IPS-18c (cell line): Measurements from ENCODE around the gene PTPN20.

Experiments used
- H3K4me3 ChIP-seq: 2 replicates; pipeline ENCODE4 v1.7.0; 2013; ENCODE audit warnings: low read depth, mild to moderate bottlenecking, low read length, moderate library complexity; ENCODE audit not compliant: insufficient read depth
- H3K9me3 ChIP-seq: one replicate; pipeline ENCODE4 v1.6.1; 2013; ENCODE audit warnings: mild to moderate bottlenecking, low read length, moderate library complexity; ENCODE audit not compliant: control insufficient read depth, insufficient read depth

PTPN20 gene

DNA sequence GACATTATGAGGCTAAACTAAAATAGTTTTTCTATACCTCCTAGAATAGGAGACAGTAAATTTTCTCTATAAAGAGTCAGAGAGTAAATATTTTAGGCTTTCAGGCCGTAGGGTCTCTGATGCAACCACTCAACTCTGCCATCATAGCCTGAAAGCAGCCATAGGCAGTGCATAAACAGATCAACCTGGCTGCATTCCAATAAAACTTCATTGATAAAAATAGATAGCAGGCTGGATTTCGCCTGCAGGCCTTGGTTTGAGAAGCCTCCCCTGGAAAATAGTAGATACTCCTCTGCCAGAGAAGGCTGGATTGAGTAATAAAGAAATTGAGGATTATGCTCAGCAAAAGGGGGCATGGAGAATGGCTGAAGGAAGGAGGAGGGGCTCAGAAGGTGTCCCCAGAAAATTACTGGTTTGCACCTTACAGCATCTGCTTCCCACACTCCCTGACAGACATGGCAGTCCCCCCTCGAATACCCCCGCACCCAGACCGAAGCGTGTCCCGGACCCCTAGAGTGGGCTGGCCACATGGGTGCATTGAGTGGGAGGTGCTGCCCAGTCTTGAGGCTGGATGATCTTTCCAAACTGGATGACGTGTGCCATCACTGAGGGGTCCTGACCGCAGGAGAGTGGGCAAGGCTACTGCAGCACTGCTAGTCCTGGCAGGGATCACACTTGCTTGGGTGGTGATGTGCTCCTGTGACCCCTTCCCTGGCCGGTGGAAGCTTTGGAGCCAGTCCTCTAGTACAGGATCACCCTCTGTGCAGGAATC lies 126.6 kb downstream of the PTPN20 start:
- Histone ChIP-seq H3K4me3 (no peak overlapping the region), H3K9me3 (no peaks in the 10 kb centered on the region)

DNA sequence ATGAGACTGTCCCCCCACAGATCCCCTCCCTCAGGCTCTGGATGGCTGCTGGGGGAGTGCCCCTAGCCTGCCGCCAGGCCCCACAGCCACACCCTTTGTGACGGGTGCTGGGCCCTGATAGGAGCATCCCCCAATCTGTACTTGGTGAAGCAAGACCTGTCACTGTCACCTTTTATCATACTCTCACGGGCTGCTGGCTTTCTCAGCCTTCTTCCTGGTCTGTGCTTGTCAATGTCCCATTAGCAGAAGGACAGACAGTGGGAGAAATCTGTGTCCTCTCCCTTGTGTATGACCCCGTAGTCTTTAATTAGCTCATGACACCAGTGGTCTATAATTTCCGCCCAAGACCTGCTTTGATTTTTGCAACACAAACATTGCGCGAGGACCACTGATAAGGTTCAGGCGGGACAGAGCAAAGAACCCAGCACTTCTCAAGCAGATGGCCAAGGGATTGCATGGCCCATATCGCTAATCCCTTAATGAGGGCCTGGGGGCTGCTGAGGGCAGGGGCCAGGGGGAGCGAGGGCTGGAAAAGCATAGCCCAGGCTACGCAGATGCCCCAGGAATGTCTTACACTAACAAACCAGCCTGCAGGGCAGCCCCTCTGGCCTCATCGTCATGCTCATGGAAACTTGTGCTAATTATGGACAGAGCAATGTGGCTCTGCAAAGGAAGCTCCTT lies 127.8 kb downstream of the PTPN20 start:
- no peak overlapping the region for H3K4me3 ChIP-seq
- H3K9me3 ChIP-seq = no peaks in the 10 kb centered on the region

DNA sequence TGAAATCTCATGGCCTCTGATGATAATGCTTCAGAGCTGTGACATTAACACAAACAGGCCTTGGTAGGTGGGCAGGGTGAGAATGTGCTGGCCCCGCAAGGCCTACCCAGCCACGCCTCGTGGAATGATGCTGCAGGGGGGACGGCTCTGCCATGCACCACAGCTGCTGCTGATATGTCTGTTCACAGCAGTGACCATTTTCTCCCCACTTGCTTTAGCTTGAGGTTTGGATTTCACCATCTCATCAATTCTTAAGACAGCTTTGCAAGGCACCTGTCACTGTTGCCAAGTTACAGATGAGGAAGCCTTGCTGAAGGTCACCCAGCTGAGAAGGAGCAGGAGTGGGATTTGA lies 128.3 kb downstream of the PTPN20 start:
- H3K9me3 ChIP-seq = no peaks in the 10 kb centered on the region
- no peak overlapping the region for H3K4me3 ChIP-seq

DNA sequence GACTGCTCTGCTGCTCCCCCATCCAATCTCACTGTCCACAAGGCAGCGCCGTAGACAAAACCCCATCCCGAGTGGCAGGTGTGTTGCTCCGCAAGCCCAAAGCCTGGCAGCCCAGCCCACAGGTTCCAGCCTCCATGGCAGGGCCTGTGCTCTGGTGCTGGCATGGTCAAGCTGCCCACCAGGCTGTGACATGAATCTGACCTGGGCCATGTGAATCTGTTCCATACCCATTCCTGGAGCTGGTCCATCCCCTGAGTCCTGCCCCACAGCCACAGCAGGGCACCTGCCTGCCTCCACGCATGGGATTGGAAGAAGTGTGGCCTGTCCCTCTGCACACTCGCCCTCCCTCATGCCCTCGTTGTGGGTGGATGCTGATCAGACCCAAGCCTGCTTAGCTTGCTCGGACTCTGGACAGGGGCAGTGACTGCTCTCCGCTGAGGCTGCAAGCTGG lies 128.8 kb downstream of the PTPN20 start:
- no peaks in the 10 kb centered on the region for H3K9me3 ChIP-seq
- H3K4me3 ChIP-seq = no peak overlapping the region

DNA sequence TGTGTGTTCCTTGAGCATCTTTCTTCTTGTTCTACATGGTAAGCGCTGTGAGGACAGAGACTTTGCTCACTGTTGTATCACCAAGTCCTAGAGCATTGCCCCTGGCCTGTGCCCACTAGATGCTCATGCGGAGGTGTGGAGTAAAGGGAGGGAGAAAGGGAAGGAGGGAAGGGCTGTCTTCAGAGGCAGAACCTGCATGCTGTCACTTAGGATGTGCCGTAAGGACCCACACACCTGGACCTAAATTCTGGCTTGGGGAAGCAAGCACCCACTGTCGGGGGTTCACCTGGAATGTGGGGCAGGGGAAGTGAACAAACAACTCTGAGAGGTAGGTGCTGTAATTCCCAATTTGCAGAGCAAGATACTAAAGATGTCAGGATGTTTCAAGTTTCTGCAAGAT lies 129.5 kb downstream of the PTPN20 start:
- H3K4me3 ChIP-seq = no peak overlapping the region
- H3K9me3 ChIP-seq = no peaks in the 10 kb centered on the region

DNA sequence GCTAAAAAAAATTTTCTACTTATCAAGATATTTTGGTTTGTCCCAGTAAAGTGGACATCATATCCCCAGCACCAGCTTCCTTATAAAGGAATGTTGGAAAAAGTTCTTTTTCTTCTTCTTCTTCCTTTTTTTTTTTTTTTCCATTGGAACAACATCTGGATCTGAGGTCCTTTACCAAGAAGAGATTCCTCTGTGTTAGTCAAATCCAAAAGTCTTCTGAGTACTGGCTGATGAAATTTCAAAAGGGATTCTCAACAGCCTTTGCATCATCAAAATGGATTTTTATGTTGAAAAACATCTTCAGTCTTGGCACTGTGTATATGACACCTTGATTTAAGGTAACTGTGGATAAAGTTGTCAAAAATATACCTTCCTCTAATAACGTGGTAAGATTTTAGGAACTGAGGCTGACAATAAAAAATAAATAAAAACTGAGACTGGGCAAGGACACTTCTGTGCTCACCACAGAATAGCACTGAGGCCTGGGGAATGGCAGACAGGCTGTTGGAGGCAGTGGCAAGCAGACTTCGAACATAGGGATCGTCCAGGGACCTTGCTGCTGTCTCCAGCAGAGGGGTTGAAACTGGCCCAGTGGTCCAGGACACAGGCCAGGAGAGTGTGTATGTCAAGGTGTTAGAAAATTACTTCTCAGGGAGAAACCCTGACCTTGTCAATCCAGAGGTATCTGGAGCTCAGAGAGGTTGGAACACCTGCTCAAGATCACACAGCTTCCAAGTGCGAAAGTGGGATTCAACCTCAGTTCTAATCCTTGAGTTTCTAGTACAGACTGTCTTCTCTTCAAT lies 130.4 kb downstream of the PTPN20 start:
- Histone ChIP-seq H3K9me3 (no peaks in the 10 kb centered on the region), H3K4me3 (no peak overlapping the region)

DNA sequence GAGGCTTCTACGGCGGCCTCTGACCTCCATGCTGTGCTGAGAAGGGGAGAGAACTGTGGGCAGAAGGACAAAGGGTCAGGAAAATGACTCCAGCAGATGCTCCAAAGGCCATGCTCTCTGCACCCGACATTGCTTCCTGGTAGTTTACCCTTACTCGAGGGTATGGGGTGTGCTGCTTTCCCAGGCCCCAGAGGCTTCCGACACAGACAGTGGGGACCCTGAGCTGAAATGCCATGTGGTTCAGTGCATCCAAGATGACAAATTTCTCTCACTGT lies 130.9 kb downstream of the PTPN20 start:
- no peaks in the 10 kb centered on the region for H3K9me3 ChIP-seq
- no peak overlapping the region for H3K4me3 ChIP-seq

DNA sequence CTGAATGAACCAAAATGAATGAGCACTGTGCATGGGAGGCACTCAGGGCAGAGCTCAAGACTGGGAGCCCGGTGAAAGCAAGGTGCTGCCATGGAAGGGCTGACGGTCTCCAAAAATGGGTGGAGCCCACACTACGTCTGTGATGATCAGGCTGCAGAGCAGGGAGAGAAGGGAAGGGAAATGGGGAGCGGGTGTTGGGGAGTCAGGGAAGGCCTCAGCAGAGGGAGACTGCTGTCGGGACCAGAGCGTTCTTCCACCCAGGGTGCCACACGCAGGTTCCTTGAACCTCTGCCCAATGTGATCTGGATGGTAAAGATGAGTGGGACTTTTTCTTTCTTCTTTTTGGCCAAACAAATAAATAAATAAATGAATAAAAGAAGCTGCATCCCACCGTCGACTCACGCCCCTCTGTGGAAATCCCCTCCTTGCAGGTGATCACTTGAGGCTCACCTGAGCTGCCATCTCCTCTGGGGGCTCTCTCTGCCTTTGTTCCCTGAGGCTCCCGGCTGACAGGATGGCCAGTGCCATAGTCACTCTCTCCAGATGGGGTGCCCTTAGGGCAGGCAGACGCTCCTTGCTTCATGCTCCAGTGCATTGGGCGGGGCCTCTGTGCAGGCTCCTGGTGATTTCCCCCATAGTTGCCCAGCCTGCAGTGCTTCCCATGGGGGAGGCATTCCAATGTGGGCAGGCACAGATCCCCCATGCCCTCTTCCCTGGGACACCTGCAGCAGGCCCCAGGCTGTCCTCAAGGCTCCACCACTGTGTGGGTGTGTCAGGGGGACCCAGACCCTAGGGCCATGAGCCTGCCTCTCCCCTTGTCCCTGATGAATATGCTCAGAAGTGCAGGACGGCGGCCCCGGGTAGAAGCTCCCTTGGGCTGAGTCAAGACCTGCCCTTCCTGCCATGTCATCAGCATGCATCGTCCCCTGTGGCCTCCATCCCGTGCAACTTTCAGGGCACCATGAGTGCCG lies 131.8 kb downstream of the PTPN20 start:
- Histone ChIP-seq H3K4me3 (no peak overlapping the region), H3K9me3 (no peaks in the 10 kb centered on the region)

DNA sequence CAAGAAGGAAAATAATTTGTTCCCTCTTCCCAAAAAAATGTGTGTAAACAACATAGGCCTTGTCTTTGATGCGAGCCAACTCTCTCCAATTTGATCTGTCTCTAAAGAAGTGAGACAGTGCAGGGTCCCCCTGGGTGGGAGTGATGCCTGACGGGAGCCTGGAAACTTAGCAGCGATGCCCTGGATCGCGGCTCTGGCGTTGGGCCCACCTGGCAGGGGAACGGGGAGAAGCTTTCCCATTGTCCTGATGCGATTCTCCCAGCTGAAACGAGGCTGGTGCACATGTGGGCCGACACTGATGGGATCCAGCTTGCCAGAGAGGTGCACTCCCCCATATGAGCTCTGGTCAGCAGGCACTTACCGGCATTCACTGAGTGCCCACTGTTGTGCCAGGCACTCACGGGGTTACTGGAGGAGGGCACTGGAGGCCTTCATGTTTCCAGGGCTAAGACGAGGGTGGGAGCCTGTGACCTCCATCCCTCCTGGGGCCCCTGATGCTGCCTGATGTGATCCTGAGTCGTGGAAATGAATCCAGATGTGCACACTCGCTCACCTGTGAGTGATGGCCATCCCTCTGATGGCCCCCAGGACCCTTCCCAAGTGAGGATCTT lies 132.8 kb downstream of the PTPN20 start:
- H3K4me3 ChIP-seq = no peak overlapping the region
- no peaks in the 10 kb centered on the region for H3K9me3 ChIP-seq

DNA sequence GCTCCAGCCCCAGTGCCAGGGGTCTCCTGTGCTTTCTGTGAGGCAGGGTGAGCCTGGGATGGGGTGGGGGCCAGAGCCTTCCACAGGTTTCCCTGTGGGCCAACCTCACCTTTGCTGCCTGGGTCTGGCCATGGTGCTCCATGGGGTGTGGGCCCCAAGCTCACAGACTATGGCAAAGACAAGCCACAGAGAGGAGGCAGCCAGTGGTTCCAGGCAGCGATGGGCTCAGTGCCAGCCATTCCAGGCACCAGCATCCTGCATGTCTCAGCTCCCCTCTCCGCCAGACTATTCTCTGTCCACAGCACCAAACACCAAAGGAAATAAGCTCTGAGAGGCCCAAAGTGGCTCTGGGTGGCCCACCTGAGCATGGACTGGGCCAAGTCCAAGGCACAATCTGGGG lies 133.5 kb downstream of the PTPN20 start:
- Histone ChIP-seq H3K9me3 (no peaks in the 10 kb centered on the region), H3K4me3 (no peak overlapping the region)

DNA sequence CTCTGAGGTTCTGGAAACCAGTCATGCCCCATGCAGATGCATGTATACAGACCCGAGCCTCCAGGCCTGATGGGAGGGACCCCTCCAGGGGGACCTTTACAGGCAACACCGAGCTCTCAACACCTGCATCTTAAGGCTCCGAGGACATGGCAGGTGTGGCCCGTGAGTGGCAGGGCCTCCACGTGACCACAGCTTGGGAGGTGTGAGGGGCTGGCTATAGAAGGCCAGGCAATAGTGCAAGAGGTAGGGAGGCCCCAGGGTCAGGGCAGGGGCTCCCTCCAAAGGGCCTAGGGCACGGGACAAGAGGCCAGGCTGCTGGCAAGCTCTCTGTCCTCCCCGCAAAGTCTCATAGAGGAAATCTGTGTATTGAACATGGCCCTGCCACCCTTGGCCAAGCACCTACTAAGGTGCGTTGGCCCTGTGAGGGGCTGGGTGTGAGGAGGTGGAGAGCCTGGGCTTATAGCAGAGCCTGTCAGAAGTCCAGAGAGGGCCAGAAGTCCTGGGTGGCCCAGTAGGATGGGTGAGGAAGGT lies 134.2 kb downstream of the PTPN20 start:
- H3K9me3 ChIP-seq = no peaks in the 10 kb centered on the region
- H3K4me3 ChIP-seq = no peak overlapping the region

DNA sequence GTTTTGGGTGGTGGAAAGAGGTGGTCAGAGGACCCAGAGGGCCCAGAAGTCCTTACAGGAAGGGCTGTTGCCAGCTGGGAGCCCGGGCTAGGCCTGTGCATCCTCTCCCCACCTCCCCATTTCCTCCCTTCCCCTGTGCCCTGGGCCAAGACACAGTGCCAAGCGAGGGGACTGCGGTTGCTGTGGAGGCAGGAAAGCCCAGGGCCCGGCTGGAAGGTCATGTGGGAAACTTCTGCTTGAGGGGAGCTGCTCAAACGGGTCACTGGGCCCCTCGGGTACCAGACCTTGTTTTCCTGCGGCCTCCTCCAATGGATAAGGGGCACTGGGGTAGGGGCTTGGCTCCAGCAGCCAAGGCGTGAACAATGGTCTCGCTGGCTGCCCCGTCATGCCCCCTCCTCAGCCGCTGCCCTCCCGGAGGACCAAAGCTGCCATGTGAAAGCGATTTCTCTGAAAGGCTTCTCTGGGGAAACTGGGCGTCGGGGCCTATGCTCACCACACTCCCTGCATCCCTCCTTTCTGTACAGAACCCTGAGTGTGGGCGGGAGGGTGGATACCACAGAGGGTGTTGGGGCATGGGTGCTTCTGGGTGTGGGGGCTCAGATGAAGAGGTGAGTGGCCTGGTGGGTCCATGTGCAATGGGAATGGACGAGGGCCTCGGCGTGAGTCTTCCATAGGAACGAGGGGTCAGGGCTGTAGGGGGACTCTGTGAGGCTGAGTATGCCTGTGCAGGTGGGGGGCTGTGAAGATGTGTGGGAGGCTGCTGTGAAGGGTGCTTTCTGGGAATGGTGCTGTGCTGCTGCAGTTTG lies 135.3 kb downstream of the PTPN20 start:
- H3K9me3 ChIP-seq = no peaks in the 10 kb centered on the region

DNA sequence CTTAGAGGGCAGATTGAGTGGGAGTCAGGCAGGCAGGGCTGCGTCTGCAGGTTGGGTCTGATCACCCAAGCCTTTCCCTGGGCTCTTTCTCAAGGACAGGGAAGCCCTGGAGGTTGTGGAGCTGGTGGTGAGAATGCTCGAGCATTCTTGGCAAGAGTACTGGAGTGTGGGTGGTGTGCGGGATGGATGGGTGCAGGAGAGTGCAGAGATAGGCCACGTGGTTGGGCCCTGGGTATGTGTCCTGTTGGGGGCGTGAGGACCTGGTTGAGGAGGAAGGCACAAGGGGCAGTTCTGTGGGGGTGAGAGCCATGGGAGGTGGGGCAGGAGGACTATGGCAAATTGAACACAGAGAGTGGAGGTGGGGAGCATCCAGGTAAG lies 135.9 kb downstream of the PTPN20 start:
- Histone ChIP-seq H3K9me3 (no peaks in the 10 kb centered on the region), H3K4me3 (no peak overlapping the region)

More for the DNA sequence above, 135.3 kb downstream of the PTPN20 start:
- H3K4me3 ChIP-seq = no peak overlapping the region

DNA sequence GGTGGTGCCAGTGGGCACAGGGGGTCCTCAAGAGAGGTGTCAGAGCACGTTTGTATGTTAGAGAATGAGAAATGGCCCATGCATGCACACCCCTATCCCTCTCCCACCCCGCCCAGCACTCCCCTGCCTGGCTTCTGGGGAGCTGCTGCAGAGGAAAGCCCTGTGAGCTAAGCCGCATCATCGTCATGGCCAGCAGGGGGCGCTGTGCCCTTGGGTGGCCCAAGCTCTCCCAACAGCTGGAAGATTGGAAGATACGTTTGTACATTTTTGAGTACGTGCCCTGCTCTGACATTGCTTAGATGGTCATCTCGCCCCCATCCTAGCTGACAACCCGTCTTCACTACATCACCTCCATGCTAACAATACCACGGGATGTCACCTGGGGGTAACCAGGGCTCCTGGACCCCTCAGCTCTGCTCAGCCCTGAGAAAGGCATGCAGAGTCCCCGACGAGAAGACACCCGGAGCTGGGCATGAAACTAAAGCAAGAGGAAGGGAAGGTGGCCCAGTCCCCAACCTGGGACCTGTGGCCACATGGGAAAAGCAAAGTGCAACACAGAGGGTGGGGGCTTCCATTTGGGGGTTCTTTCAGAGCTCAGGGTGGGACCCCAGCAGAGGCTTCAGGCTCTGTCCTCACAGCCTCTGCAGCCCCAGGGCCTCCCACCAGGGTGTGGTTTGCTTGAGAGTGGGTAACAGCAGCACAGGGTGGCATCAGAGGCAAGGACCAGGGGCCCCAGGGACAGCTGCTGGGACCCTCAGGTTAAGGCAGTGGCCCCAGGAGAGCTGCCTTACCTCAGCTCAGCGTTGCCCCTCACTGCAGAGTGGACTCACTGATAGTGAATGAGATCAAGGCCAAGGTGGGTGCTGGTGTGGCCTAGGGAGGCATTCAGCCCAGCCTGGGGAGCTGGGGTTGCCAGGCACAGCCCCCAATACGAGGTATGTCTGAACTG lies 136.6 kb downstream of the PTPN20 start:
- H3K4me3 ChIP-seq = no peak overlapping the region
- H3K9me3 ChIP-seq = no peaks in the 10 kb centered on the region

DNA sequence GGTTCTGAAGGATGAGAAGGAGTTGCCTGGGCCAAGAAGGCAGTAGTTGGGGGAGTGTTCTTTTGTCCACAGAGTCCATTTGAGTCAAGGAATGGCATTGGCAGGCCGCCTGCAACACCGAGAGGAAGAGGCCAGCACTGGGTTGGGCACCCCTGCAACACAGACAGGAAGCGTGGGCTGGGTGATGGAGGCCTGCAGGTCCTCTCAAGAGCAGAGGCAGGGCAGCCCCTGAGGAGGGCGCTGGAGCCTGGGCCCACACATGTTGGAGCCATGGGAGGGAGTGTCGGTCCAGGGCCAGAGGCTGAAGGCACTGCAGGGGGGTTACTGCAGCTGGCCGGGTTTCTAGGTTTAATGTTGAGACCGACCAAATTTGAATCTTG lies 137.3 kb downstream of the PTPN20 start:
- Histone ChIP-seq H3K4me3 (no peak overlapping the region), H3K9me3 (no peaks in the 10 kb centered on the region)
